Activated T-helper 1 cell treated with Interleukin-2 at 50 U/mL for 16 hours (primary cell): ENCODE data around the gene LRWD1.
"Not testable (repeated sequence)": the region's sequence is repeated elsewhere in the genome, so short reads cannot be mapped to it uniquely, and the experiment has no call there.

Experiments
- DNase-seq: peaks from one replicate; pipeline ENCODE4 v3.0.0-alpha.2; 2020; ENCODE audit warnings: low read depth

Gene LRWD1

DNA sequence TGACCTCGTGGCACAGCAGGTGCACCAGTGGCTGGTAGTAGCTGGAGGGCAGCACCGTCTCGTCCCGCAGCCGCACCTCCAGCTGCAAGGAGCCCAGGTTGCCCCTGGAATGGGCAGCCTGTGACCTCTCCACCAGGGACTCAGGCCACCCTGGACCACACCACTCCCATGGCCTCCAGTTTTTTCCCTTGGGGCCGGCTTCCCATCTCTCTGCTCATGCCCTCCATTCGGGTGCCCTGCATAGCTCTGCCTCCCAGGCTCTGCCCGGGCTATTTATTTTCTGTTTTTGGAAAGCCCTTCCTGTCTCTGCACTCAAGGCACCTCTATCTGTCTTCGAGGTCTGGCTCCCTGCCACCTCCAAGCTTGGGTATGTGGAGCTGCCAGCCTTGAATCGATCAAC is 32.1 kb downstream of the LRWD1 start:
- not testable (repeated sequence) for DNase-seq

DNA sequence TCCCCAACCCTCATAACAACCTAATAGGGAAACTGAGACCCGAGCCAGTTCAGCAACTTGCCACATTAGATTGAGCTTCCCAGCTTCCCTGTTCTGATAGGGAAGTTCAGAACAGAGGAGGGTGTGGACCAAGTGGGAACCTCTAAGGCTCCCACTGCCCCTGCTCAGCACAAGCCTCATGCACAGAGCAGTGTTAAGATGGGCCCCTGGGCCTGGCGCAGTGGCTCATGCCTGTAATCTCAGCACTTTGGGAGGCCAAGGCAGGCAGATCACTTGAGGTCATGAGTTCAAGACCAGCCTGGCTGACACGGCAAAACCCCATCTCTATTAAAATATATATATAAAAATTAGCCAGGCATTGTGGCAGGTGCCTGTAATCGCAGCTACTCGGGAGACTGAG is 32.5 kb downstream of the LRWD1 start:
- not testable (repeated sequence) for DNase-seq

GRCh38 chr7:102498321-102498720 is 33.5 kb downstream of the LRWD1 start:
- not testable (repeated sequence) for DNase-seq

DNA sequence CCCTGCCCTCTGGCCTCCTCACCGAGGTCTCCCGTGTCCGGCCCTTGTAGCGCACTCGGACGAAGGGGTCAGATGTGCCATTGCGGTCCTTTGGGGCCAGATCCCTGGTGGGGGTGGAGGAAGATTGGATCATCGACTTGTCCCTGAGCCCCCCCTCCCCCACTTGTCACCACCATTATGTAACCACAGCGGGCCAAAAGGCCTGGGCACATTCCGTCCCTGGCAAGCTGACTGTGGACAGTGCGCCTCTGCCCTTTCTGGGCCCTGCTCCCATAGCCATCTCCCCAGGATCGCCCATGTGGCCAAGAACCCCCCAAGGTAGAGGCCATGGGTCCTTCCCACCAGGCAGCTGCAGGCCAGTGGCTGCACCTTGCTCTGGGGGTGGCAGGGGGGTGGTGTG is 38.4 kb downstream of the LRWD1 start:
- DNase-seq: not testable (repeated sequence)

- not testable (repeated sequence) for DNase-seq
Observed at GRCh38 chr7:102505298-102506185, 40.8 kb downstream of the LRWD1 start.

- not testable (repeated sequence) for DNase-seq
Observed at GRCh38 chr7:102507410-102508088, 42.8 kb downstream of the LRWD1 start.

GRCh38 chr7:102510575-102510974 is 45.8 kb downstream of the LRWD1 start:
- DNase-seq: not testable (repeated sequence)

DNA sequence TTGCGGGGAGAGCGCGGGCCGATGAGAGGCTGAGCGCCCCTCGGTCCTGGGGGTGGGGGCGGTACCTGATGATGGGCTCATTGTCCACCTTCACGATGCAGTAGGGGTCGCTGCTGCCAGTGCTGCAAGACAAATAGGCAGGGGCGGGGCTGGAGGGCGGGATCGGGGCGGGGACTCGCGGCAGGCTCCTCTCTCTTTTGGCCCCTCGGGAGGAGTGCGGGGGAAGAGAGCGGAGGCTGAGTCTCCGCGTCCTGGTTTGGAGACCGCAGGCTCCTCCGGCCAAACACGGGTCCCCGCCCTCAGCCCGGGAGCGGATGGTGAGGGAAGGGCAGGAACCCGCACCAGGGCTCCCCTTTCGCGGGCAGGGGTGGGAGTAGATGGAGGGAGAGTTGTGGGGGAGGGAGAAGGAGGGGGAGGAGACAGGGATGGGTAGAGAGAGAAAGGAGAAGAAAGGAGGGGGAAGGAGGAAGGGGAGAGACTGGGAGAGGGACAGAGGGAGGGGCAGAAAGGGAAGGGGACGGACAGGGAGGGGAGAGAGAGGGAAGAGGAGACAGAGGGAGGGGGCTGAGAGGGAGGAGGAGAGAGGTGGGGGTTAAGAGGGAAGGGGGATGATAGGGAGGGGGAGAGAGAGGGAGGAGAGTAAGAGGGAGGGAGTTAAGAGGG is 47.2 kb downstream of the LRWD1 start:
- DNase-seq: not testable (repeated sequence)

DNA sequence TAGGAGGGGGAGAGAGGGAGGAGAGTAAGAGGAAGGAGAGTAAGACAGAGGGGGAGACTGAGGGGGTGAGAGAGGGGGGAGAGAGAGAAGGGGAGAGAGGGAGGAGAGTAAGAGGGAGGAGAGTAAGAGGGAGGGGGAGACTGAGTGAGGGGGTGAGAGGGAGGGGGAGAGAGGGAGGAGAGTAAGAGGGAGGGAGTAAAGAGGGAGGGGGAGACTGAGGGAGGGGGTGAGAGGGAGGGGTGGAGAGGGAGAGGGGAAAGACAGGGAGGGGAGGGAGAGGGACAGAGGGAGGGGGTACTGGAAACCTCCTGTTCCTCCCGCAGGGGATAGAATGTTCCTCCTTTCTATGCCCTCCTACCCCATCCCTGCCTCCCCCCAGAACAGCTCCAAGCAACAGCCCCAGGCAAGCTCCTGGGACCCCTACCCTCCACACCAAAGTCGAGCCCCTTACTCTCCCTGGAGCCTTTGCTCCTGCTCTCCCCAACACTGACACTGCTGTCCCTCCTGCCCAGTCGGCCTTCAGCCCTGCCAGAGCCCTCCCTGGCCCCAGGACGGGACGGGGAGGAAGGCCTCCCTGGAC is 47.9 kb downstream of the LRWD1 start:
- not testable (repeated sequence) for DNase-seq

- not testable (repeated sequence) for DNase-seq
Observed at GRCh38 chr7:102514881-102515721, 50.3 kb downstream of the LRWD1 start.

GRCh38 chr7:102515889-102516288 is 51.1 kb downstream of the LRWD1 start:
- DNase-seq: not testable (repeated sequence)

GRCh38 chr7:102516951-102517350 is 52.2 kb downstream of the LRWD1 start:
- not testable (repeated sequence) for DNase-seq

GRCh38 chr7:102517550-102518147 is 52.9 kb downstream of the LRWD1 start, which contains the start of gene RASA4B:
Gene RASA4B (minus strand): TSS chr7:102517777. CDS start chr7:102517710, 67 bp downstream.
- not testable (repeated sequence) for DNase-seq

- not testable (repeated sequence) for DNase-seq
Observed at GRCh38 chr7:102520797-102521196, 56.0 kb downstream of the LRWD1 start.
